ENCODE measurements around the gene RPL27. TPM values are rescaled to one million over a fixed set of nuclear protein-coding genes. Genes with fewer than 3 reads are reported as not detected.
"Not testable (repeated sequence)": the region's sequence is repeated elsewhere in the genome, so short reads cannot be mapped to it uniquely, and the experiment has no call there.

RPL27 gene
- total RNA-seq, 2 experiments from 2014 or later = 1,640 to 1,647 TPM

- CTCF ChIA-PET = interaction anchor here (0.8 to 2.6 kb wide), 24 partner anchors 10 to 419 kb away, joined by 3 to 21 read pairs (median 5); partner anchors contain the start of genes BECN1, IFI35, PSMC3IP and PSME3
- intact Hi-C loops (cut with micrococcal nuclease) = loop anchor here (10.0 kb wide), 1 partner anchor 153 kb away; the partner anchor contains the start of gene AOC2
- TF ChIP-seq CTCF (IDR thresholded peaks at IDR 0.05) = no peak
- Mint-ChIP-seq H3K27ac (peak overlapping the region; percentile 99), H3K4me3 (peak overlapping the region; percentile 96), H3K4me1 (ENCODE audit: low read depth) (peaks cover 24% of the 10 kb centered on the region), H3K27me3 (no peaks in the 10 kb centered on the region), H3K36me3 (ENCODE audit: low read depth) (peaks cover 46% of the 10 kb centered on the region), H3K9me3 (no peaks in the 10 kb centered on the region)
- DNase-seq (no peak), ATAC-seq (peak; percentile 2)
- POLR2A ChIA-PET = interaction anchor here (0.7 to 3.2 kb wide), 28 partner anchors 10 to 364 kb away, joined by 3 to 36 read pairs (median 6); partner anchors contain the start of genes AARSD1, BECN1, BRCA1 and IFI35
Measured at GRCh38 chr17:42997390-42997983, 732 bp upstream of the RPL27 start.

- ChIA-PET POLR2A (interaction anchor here (0.6 to 3.2 kb wide), 19 partner anchors 8 to 437 kb away, joined by 3 to 36 read pairs (median 9); partner anchors contain the start of genes AARSD1, BECN1, BRCA1 and IFI35), CTCF (interaction anchor here (0.9 to 2.6 kb wide), 9 partner anchors 8 to 421 kb away, joined by 3 to 21 read pairs (median 10); partner anchors contain the start of genes BECN1, IFI35 and PSMC3IP)
- H3K27ac Mint-ChIP-seq = peak overlapping the region; percentile 99
- ATAC-seq = no peak
- DNase-seq = no peak
- TF ChIP-seq CTCF (IDR thresholded peaks at IDR 0.05) = no peak
- H3K9me3 Mint-ChIP-seq = no peaks in the 10 kb centered on the region
- H3K36me3 Mint-ChIP-seq (ENCODE audit: low read depth) = peaks cover 49% of the 10 kb centered on the region
- H3K4me1 Mint-ChIP-seq (ENCODE audit: low read depth) = peaks cover 29% of the 10 kb centered on the region
- intact Hi-C loops (cut with micrococcal nuclease) = loop anchor here (10.0 kb wide), 1 partner anchor 154 kb away; the partner anchor contains the start of gene AOC2
- no peaks in the 10 kb centered on the region for H3K27me3 Mint-ChIP-seq
- peak overlapping the region; percentile 96 for H3K4me3 Mint-ChIP-seq
Measured at GRCh38 chr17:42999003-42999525, 845 bp downstream of the RPL27 start.

- Mint-ChIP-seq H3K4me3 (peak overlapping the region; percentile 29), H3K36me3 (ENCODE audit: low read depth) (peaks cover 53% of the 10 kb centered on the region), H3K4me1 (ENCODE audit: low read depth) (peaks cover 33% of the 10 kb centered on the region), H3K27ac (peak overlapping the region; percentile 72)
- H3K27me3 Mint-ChIP-seq; intact Hi-C loops (cut with micrococcal nuclease); ATAC-seq; H3K9me3 Mint-ChIP-seq; DNase-seq: not testable (repeated sequence)
- ChIA-PET POLR2A (interaction anchor here (1.4 to 3.5 kb wide), 5 partner anchors 10 to 208 kb away, joined by 3 to 14 read pairs (median 7); partner anchors contain the start of gene VAT1), CTCF (interaction anchor here (1.1 kb wide), 1 partner anchor 20 kb away, joined by 3 read pairs; no protein-coding TSS in a partner anchor)
Measured at GRCh38 chr17:43000894-43001293, 2.7 kb downstream of the RPL27 start.

GRCh38 chr17:43003542-43004172 is 5.4 kb downstream of the RPL27 start:
- no peak for TF ChIP-seq CTCF (IDR thresholded peaks at IDR 0.05)
- peaks cover 26% of the 10 kb centered on the region for H3K4me1 Mint-ChIP-seq (ENCODE audit: low read depth)
- intact Hi-C loops (cut with micrococcal nuclease) = no loop called here
- POLR2A ChIA-PET = interaction anchor here (3.5 kb wide), 1 partner anchor 11 kb away, joined by 13 read pairs; no protein-coding TSS in a partner anchor
- H3K36me3 Mint-ChIP-seq (ENCODE audit: low read depth) = peaks cover 56% of the 10 kb centered on the region
- ATAC-seq (no peak), DNase-seq (no peak)
- CTCF ChIA-PET = no interaction called here
- H3K4me3 Mint-ChIP-seq = no peak overlapping the region
- peak overlapping the region; percentile 67 for H3K27ac Mint-ChIP-seq
- no peaks in the 10 kb centered on the region for H3K9me3 Mint-ChIP-seq
- H3K27me3 Mint-ChIP-seq = no peaks in the 10 kb centered on the region
